HUES64 (cell line): ENCODE measurements around the gene SLC13A3.

Experiments
- H3K27ac ChIP-seq: 2 replicates; pipeline ENCODE4 v1.7.0; 2013; ENCODE audit warnings: low read depth, low read length, inconsistent platforms
- H3K27me3 ChIP-seq: 2 replicates; pipeline ENCODE4 v1.6.1; 2013; ENCODE audit warnings: mild to moderate bottlenecking, low read length; ENCODE audit not compliant: insufficient read depth
- H3K36me3 ChIP-seq: 2 replicates; pipeline ENCODE4 v1.6.1; 2013; ENCODE audit warnings: mild to moderate bottlenecking, low read length; ENCODE audit not compliant: insufficient read depth
- H3K4me1 ChIP-seq: 2 replicates; pipeline ENCODE4 v1.6.1; 2013; ENCODE audit warnings: mild to moderate bottlenecking, low read length, moderate library complexity; ENCODE audit not compliant: insufficient read depth
- H3K4me3 ChIP-seq: 2 replicates; pipeline ENCODE4 v1.5.1; 2013; ENCODE audit warnings: mild to moderate bottlenecking, low read length, moderate library complexity
- H3K9ac ChIP-seq: 2 replicates; pipeline ENCODE4 v1.6.1; 2013; ENCODE audit warnings: mild to moderate bottlenecking, low read depth, low read length
- H3K9me3 ChIP-seq: 2 replicates; pipeline ENCODE4 v1.6.1; 2013; ENCODE audit warnings: low read depth, low read length; ENCODE audit not compliant: insufficient read depth
- WGBS: fragments of 150-250, 120-280 bp; methylation state at CpG from one replicate; pipeline ENCODE4 v1.1.7; 2013; ENCODE audit warnings: missing lambda C conversion rate; 5-methylcytosine and 5-hydroxymethylcytosine counted together

The SLC13A3 gene

DNA sequence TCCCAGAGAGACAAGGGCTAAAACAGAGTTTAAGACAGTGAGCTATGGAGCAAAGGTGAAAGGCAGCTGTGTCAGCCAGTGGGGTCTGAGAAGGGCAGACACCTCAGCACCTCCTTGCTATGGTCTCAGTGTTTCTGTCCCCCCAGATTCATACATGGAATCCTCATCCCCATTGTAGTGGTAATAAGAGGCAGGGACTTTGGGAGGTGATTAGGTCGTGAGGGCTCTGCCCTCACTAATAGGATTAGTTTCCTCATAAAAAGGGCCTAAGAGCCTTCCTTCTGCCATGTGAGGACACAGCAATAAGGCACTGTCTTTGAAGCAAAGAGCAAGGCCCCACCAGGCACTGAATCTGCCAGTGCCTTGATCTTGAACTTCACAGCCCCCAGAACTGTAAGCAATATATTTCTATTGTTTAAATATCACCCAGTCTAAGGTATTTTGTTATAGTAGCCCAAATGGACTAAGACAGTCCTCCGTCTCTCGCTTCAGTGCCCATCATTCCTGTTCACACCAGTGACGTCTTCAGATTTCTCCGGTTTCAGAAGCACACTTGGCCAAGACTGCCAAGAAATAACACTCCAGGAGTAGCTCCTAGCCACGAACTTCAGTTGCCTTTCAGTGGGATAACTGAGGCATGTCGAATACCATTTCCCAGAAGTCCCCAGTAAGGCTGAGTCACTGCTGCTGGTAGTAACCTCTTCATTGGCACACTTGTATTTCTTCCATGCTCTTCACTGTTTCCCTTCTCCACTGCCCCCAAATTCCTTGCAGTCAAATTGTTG is 32.8 kb downstream of the SLC13A3 start:
- no peak overlapping the region for H3K27ac ChIP-seq
- no peak overlapping the region for H3K4me3 ChIP-seq
- H3K36me3 ChIP-seq: no peaks in the 10 kb centered on the region
- no peaks in the 10 kb centered on the region for H3K9me3 ChIP-seq
- WGBS: 92% methylated on average over 7 of the region's 7 CpGs
- H3K4me1 ChIP-seq: peaks cover 20% of the 10 kb centered on the region
- no peak overlapping the region for H3K9ac ChIP-seq
- H3K27me3 ChIP-seq: peaks cover 3% of the 10 kb centered on the region; the same call in 1 of the 2 replicates

DNA sequence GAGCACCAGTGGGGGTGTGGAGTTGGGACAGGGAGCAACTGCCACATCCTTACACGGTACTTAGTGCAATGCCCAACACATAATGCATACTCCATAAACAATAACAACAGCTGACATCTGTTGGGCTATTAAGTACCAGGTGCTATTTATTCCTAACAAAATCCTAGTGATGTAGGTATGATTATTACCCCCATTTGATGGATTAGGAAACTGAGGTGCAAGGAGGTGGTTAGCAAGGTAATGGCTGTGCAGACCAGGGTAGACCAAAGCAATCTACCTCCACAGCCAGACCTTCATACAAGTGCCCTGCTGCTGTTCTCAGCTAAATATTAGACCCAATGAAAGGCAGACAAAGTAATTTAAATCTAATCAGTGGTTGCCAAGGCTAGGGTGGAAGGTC is 36.8 kb downstream of the SLC13A3 start:
- H3K4me3 ChIP-seq: no peak overlapping the region
- H3K9me3 ChIP-seq: no peaks in the 10 kb centered on the region
- no peak overlapping the region for H3K27ac ChIP-seq
- no peaks in the 10 kb centered on the region; the same call in 1 of the 2 replicates for H3K27me3 ChIP-seq
- H3K9ac ChIP-seq: no peak overlapping the region
- H3K4me1 ChIP-seq: no peaks in the 10 kb centered on the region
- 100% methylated on average over 1 of the region's 1 CpG for WGBS
- no peaks in the 10 kb centered on the region for H3K36me3 ChIP-seq

DNA sequence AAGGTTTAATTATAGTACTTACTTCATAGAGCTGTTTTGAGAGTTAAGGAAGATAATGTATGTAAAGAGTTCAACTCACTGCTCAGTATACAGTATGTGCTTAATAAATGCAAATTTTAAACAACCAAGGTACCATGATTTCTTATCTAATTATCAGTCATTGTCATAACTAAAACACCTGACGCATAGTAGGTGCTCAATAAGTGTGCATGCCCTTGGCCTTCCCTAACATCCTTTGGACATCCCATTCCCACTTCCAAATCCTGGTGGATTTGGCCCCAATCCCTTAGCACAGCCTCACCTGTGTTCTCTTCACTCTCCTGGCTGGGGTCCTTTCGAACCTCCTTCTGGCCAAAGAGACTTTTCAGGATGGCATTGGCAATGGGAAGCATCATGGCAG is 41.1 kb downstream of the SLC13A3 start:
- Histone ChIP-seq H3K27me3 (no peaks in the 10 kb centered on the region), H3K4me1 (no peaks in the 10 kb centered on the region), H3K9ac (no peak overlapping the region), H3K4me3 (no peak overlapping the region), H3K36me3 (no peaks in the 10 kb centered on the region), H3K27ac (no peak overlapping the region), H3K9me3 (no peaks in the 10 kb centered on the region)
- WGBS: 88% methylated on average over 2 of the region's 2 CpGs

DNA sequence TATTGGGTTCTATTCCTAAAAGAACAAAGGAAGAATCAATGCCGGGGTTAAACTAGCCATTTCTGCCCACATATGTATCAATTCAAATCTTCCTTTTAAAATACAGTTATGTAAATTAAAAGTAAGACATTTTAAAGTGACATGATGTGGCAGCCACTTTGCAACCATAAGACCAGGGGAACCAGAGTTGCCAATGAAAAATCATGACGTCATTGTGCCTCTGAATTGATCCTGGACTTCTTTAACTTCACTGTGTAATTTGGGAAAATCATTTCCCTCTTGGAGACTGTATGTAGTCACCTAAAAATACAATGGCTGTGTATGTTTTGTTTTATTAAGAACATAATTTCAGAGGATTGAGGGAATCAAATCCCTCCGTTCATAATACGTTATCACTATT is 42.2 kb downstream of the SLC13A3 start:
- H3K4me3 ChIP-seq: no peak overlapping the region
- no peaks in the 10 kb centered on the region for H3K4me1 ChIP-seq
- H3K9ac ChIP-seq: no peak overlapping the region
- H3K27ac ChIP-seq: no peak overlapping the region
- WGBS: 94% methylated on average over 2 of the region's 4 CpGs
- H3K9me3 ChIP-seq: no peaks in the 10 kb centered on the region
- no peaks in the 10 kb centered on the region for H3K36me3 ChIP-seq
- no peaks in the 10 kb centered on the region for H3K27me3 ChIP-seq

DNA sequence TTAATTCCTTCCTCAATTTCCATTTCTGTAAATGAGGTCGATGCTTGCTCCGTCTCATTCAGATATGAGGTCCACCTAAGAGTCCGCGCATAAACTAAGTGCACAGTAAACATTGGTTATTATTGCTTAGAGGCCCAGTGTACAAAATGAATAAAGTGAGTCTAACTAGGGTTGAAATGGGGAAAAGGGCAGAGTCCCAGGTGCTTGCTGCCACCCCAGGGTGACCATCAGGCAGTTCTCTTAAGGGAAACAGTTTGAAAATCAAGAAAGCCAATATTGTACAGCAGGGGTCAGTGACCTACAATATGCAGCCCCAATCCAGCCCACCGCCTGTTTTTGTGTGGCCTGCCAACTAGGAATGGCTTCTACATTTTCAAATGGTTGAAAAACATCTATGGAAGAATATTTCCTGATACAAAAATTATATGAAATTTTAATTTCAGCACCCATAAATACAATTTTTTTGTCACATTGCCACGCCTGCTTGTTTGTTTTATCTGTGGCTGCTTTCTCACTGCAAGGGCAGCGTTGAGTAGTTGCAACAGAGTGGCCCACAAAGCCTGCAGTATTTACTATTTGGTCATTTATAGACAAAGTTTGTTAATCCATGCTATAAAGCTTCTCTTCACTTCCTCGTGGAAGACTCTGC is 43.3 kb downstream of the SLC13A3 start:
- H3K27ac ChIP-seq: no peak overlapping the region
- H3K36me3 ChIP-seq: no peaks in the 10 kb centered on the region
- no peak overlapping the region for H3K4me3 ChIP-seq
- H3K27me3 ChIP-seq: no peaks in the 10 kb centered on the region
- no peaks in the 10 kb centered on the region for H3K4me1 ChIP-seq
- H3K9ac ChIP-seq: no peak overlapping the region
- 93% methylated on average over 8 of the region's 8 CpGs for WGBS
- no peaks in the 10 kb centered on the region for H3K9me3 ChIP-seq

DNA sequence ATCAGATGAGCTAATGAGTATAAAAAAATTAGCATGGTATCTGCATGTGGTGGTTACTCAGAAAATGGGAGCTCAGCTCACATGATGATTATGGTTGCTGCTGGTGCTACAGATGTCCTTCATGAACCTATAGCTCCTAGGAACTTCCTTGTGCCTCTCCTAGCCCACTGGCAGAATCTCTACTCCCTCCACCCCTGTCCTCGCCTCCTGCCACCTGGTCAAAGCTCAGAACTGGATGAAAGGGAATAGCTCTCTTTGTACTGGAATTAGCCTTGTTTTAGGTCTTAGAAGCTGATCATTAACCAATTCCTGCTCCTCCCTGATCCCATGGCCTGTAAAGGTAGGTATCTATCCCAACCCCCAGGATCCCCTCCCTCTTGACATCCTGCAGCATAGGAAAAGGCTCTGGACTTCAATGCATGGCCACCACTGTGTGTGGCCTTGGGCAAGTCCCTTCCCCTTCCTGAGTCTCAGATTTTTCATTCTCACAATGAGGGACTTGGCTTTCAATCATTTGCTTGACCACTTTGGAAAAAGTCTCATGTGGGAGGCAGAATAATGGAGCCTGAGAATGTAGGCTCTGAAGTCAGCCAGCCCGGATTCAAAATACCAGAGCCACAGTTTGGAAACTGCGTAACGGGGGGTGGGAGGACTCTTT is 43.9 kb downstream of the SLC13A3 start:
- no peak overlapping the region for H3K4me3 ChIP-seq
- H3K27me3 ChIP-seq: no peaks in the 10 kb centered on the region
- 94% methylated on average over 4 of the region's 4 CpGs for WGBS
- no peaks in the 10 kb centered on the region for H3K9me3 ChIP-seq
- no peak overlapping the region for H3K27ac ChIP-seq
- H3K9ac ChIP-seq: no peak overlapping the region
- H3K36me3 ChIP-seq: no peaks in the 10 kb centered on the region
- H3K4me1 ChIP-seq: no peaks in the 10 kb centered on the region

DNA sequence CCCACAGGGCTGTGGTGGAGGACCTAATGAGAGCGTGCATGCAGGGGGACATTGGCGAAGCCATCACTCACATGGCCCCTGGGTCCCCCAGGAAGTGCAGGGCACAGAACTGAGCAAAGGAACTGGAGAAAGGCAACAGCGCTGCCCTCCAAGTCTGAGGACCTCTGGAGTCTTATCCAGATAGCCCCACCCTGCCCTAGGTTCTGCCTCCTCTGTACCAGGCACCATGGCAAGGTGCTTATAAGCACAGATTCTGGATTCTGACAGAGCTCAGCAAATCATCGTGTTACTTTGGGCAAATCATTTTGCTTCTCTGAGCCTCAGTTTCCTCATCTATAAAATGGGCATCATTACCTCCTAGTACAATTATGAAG is 44.5 kb downstream of the SLC13A3 start:
- WGBS: 95% methylated on average over 4 of the region's 4 CpGs
- Histone ChIP-seq H3K4me1 (no peaks in the 10 kb centered on the region), H3K4me3 (no peak overlapping the region), H3K9ac (no peak overlapping the region), H3K36me3 (no peaks in the 10 kb centered on the region), H3K27me3 (no peaks in the 10 kb centered on the region), H3K27ac (no peak overlapping the region), H3K9me3 (no peaks in the 10 kb centered on the region)

DNA sequence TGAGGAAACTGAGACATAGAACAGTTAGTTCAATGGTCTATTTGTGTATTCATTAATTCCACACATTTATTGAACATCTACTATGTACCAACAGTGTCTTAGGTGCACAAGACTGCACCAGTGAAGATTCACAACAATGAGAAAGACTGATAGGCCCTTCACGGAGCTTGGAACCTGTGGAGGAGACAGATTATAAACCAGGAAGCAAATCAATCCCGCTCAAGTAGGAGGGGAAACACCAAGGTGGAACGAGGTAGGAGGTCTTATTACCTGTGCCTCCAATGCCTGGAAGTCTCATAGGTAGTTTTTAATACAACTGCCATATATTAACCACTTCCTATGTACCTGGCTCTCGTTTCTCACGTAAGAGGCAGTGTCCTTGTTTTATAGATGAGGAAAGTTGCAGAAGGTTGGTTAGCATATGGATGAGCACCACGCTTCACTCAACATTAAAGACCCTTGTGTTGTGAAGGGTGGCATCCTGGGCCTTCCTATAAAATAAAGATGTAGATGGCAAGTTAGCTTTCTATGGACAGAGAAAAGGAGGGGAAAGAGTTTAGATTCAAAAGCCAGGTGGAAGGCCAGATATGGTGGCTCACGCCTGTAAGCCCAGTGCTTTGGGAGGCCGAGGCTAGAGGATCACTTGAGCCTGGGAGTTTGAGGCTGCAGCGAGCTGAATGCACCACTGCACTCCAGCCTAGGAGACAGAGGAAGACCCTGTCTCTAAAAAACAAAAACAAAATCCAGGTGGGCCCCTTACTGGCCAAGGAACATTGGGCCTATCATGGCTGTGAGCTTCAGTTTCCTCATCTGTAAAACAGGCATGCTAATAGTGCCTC is 45.1 kb downstream of the SLC13A3 start:
- no peak overlapping the region for H3K27ac ChIP-seq
- H3K4me1 ChIP-seq: no peaks in the 10 kb centered on the region
- H3K9me3 ChIP-seq: no peaks in the 10 kb centered on the region
- no peaks in the 10 kb centered on the region for H3K27me3 ChIP-seq
- 94% methylated on average over 9 of the region's 9 CpGs for WGBS
- no peak overlapping the region for H3K4me3 ChIP-seq
- H3K9ac ChIP-seq: no peak overlapping the region
- no peaks in the 10 kb centered on the region for H3K36me3 ChIP-seq

DNA sequence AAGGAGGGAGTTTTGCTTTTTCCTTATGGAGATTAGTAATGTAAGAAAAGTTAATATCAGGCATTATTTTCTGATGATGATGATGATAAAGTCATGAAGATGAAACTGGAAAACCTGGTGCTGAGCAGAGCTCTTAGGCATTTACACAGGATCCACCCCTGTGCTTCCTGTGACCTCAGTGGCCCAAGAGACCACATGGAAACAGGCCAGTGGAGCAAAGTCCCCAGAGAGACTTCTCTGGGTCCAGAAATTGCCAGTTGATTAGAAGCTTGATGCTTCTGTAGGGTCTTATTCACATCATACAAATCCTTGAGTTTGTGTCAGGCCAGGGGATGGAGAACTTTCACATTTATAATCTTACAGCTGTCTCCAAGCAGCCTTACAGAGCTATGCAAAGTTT is 46.1 kb downstream of the SLC13A3 start:
- H3K9ac ChIP-seq: no peak overlapping the region
- H3K27me3 ChIP-seq: no peaks in the 10 kb centered on the region
- no peak overlapping the region for H3K4me3 ChIP-seq
- H3K4me1 ChIP-seq: no peaks in the 10 kb centered on the region
- no peaks in the 10 kb centered on the region for H3K9me3 ChIP-seq
- no peaks in the 10 kb centered on the region for H3K36me3 ChIP-seq
- H3K27ac ChIP-seq: no peak overlapping the region

DNA sequence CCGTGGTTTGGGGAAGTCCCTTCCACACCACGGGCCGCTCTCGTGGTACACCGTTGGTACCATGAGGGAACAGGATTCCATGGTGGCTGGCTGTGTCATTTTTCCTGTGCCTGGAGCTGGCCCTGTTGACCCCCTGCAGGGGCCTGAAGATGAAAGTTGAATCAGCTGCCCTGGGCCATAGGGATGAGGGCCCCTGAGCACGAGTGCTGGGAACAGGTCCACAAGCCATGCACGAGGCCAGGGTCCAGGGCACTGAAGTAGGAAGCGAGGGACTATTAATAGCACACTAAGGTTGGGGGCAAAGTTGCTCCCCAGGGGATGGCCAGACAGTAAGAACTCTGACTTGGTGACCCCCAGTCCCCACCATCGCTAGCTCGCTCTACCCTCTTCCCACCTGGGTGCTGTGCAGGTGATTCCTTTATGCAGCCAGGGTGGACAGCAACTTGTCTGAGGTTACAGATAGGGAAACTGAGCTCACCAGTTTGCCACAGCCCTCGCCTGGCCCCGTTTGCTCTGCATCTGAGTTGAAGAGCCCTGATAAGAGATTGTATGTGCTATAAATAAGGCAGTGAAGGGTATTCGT is 46.6 kb downstream of the SLC13A3 start:
- WGBS: 91% methylated on average over 12 of the region's 13 CpGs
- Histone ChIP-seq H3K27ac (no peak overlapping the region), H3K36me3 (no peaks in the 10 kb centered on the region), H3K9me3 (no peaks in the 10 kb centered on the region), H3K27me3 (no peaks in the 10 kb centered on the region), H3K9ac (no peak overlapping the region), H3K4me3 (no peak overlapping the region), H3K4me1 (no peaks in the 10 kb centered on the region)
